Endometrial microvascular endothelial cells (primary cell): ENCODE results near the gene DELE1. TPM values are rescaled to one million over a fixed set of nuclear protein-coding genes. Genes with fewer than 3 reads are reported as not detected.

ENCODE experiments used
- in situ Hi-C: cut with HindIII; loops from 2 replicates; pipeline ENCODE4 v1.10.0; 2017; ENCODE audit warnings: low sequenced_read_pairs, low pct_unique_long_range_greater_than_20kb; ENCODE audit errors: inconsistent ontology term
- total RNA-seq: library from RNA; depleted of rRNA; stranded (reverse); fragments of >200 nt; gene quantifications from one replicate; pipeline ENCODE4 v1.2.3, GENCODE V29; 2015; ENCODE audit errors: inconsistent ontology term

Gene DELE1
- total RNA-seq, 1 donor from 2014 or later, result 54.9 TPM

- in situ Hi-C loops, result no loop called here
These were observed 46.4 kb downstream of the DELE1 start for GRCh38 chr5:141969783-141970771.

GRCh38 chr5:141973871-141974595 is 50.4 kb downstream of the DELE1 start:
- in situ Hi-C loops, result no loop called here

GRCh38 chr5:141976176-141976575 is 52.5 kb downstream of the DELE1 start:
- in situ Hi-C loops, result no loop called here

GRCh38 chr5:141978389-141978788 is 54.7 kb downstream of the DELE1 start:
- in situ Hi-C loops, result no loop called here

- in situ Hi-C loops, result no loop called here
These were observed 59.0 kb downstream of the DELE1 start for GRCh38 chr5:141982626-141983025.

- in situ Hi-C loops, result no loop called here
These were observed 62.4 kb downstream of the DELE1 start for GRCh38 chr5:141986072-141986471.

- in situ Hi-C loops, result no loop called here
These were observed 66.0 kb downstream of the DELE1 start for GRCh38 chr5:141989720-141990119.

Other genes with a start within 250 kb of the DELE1 start
- gene ARAP3, start 241.6 kb upstream of the DELE1 start, total RNA-seq, result 58.1 TPM
- 94.1 TPM for gene PCDH1, start 45.5 kb upstream of the DELE1 start, total RNA-seq
- gene PCDH12, start 34.3 kb downstream of the DELE1 start, total RNA-seq, result 7.7 TPM
- gene RNF14, start 45.2 kb downstream of the DELE1 start, total RNA-seq, result 56.1 TPM
- 155 TPM for gene GNPDA1, start 89.2 kb downstream of the DELE1 start, total RNA-seq
- 62.1 TPM for gene NDFIP1, start 184.9 kb downstream of the DELE1 start, total RNA-seq